Coronary artery (tissue), 2 donors: ENCODE data around the gene NTM.

Source experiments
- DNase-seq: peaks from one replicate; pipeline ENCODE4 v3.0.0-alpha.2; 2017; ENCODE audit warnings: low spot score
- H3K27ac ChIP-seq, 2 donors: fragments of 200-600 bp; sonication (generic); one replicate each; pipeline ENCODE4 v1.5.1; 2016 to 2019
- H3K4me3 ChIP-seq: fragments of 200-600 bp; sonication (generic); 2 replicates; pipeline ENCODE4 v1.5.1; 2016; ENCODE audit warnings: mild to moderate bottlenecking, moderate library complexity
- TF ChIP-seq, protein P1 (sequence below): fragments of 200-600 bp; sonication (generic); IDR thresholded peaks from one replicate; pipeline ENCODE4 v1.5.1; 2019; ENCODE audit warnings: antibody characterized with exemption

The NTM gene

DNA sequence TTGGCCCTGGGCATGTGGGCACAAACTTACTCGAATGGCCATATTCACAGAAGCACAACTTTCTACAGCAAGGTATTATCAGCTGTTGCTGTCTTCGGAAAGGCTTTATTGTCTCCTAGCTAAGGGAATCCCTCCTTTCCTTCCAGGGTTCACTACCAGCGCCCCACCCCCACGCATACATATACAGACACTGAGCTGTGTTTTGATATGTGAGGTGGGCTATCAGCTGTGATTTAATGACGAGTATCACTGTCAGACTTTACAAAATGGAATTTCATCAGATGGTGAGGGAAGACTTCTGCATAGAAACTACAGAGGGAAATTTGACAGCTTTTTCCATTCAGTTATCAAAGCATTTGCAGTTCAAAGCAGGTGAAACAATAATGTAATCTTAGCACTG is 730.2 kb downstream of the NTM start:
- no peak overlapping the region for H3K27ac ChIP-seq
- no peak for DNase-seq
- H3K4me3 ChIP-seq, result no peak overlapping the region
- TF ChIP-seq, protein P1, sequence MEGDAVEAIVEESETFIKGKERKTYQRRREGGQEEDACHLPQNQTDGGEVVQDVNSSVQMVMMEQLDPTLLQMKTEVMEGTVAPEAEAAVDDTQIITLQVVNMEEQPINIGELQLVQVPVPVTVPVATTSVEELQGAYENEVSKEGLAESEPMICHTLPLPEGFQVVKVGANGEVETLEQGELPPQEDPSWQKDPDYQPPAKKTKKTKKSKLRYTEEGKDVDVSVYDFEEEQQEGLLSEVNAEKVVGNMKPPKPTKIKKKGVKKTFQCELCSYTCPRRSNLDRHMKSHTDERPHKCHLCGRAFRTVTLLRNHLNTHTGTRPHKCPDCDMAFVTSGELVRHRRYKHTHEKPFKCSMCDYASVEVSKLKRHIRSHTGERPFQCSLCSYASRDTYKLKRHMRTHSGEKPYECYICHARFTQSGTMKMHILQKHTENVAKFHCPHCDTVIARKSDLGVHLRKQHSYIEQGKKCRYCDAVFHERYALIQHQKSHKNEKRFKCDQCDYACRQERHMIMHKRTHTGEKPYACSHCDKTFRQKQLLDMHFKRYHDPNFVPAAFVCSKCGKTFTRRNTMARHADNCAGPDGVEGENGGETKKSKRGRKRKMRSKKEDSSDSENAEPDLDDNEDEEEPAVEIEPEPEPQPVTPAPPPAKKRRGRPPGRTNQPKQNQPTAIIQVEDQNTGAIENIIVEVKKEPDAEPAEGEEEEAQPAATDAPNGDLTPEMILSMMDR, result no peak

GRCh38 chr11:132101881-132102280 is 731.5 kb downstream of the NTM start:
- TF ChIP-seq, protein P1, result no peak
- H3K27ac ChIP-seq, result no peak overlapping the region
- no peak for DNase-seq

DNA sequence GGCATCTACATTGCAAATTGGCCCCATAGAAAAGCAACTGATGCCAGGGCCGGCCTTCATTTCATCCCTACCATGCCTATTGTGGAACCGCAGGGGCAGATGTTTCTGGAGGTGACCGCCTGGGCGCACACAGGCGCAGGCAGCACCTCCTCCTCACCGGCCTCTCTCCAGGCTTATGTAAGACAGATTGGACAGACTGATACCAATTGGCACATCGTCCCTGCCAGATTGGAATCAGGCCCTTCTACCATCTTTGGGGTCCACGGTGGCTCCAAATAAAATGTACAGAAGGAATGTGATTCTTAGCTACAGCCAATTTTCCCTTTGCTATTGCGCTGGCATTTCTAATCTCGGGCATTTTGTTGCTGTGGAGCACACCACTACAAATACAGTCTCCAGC is 732.6 kb downstream of the NTM start:
- no peak overlapping the region for H3K27ac ChIP-seq
- no peak for DNase-seq

More at GRCh38 chr11:132101881-132102280, 731.5 kb downstream of the NTM start:
- H3K4me3 ChIP-seq, result no peak overlapping the region

DNA sequence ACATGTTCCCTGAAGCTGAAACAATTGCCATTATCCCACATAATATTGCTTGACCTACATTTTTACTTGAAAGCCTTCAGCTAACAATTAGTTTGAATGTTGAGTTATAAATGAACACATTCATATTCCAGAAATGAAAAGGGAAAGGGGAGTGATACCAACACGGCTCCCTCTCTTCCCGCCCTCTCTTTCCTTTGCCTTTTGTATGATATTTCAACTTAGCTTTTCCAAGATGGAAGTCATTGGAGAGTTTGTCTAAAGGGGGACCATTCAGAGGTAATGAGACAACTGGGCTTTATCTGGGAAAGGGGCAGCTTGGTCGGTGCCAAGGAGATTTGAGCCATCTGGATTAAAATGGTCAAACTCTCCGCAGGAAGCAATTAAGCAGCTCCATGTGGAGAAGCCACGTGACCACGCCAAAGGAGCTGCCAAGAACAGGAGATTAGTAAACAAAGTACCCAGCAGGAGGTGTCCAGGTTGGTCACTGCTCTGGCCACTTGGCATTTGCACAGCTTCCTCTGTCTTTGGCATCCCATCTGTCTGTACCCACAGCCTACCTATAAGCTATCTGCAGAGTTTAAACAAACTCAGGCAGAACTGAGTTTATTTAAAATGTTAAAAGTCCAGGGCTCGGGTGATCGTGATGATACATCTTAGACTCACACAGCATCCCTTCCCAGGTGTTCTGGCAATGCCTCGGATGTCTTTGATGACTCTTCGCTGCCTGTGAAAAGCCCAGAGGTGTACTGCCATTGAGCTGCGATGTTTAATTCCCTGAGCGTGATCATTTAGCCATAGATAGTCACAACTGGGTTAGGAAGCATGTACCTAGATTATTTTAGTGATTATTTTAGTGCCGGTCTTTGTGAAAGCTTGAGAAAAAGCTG is 735.9 kb downstream of the NTM start:
- Histone ChIP-seq H3K4me3 (no peak overlapping the region), H3K27ac (no peak overlapping the region)
- no peak for DNase-seq
- TF ChIP-seq, protein P1, result no peak

More for the DNA sequence above, 732.6 kb downstream of the NTM start:
- H3K4me3 ChIP-seq, result no peak overlapping the region
- TF ChIP-seq, protein P1, result no peak

- TF ChIP-seq, protein P1, result no peak
- DNase-seq, result no peak
- H3K27ac ChIP-seq, result peak overlapping the region in 1 of 2 donors; percentile 79
- H3K4me3 ChIP-seq, result no peak overlapping the region
Observed at GRCh38 chr11:132111316-132111715, 740.9 kb downstream of the NTM start.

DNA sequence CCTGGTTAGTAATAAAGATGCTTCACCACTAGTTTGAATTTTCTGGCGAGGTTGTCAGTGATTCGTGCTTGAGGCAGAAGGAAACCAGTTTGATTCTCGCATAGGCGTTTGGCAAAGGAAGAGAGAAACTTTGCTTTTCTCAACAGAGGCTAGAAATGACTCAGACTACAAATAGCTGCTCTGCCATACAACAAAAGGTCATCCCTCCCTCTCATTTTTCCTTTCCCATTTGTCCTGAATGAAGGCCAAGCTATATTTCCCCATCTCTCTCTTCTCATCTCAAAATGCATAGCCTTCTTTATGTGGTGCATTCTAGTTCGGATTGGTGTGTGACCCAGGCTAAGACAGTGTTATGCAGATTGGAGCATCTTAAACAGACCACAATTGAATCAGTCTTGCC is 741.4 kb downstream of the NTM start:
- no peak for DNase-seq
- peak overlapping the region; percentile 46 to 79 for H3K27ac ChIP-seq
- TF ChIP-seq, protein P1, result no peak
- H3K4me3 ChIP-seq, result no peak overlapping the region

GRCh38 chr11:132112846-132113245 is 742.4 kb downstream of the NTM start:
- Histone ChIP-seq H3K27ac (peak overlapping the region in 1 of 2 donors; percentile 79), H3K4me3 (no peak overlapping the region)
- TF ChIP-seq, protein P1, result no peak
- no peak for DNase-seq
